Ascending aorta (tissue), 2 donors: ENCODE measurements around the gene FANK1. TPM values are rescaled to one million over a fixed set of nuclear protein-coding genes. Genes with fewer than 3 reads are reported as not detected.
"Not testable (repeated sequence)": the region's sequence is repeated elsewhere in the genome, so short reads cannot be mapped to it uniquely, and the experiment has no call there.

Experiments
- DNase-seq, 2 donors: peaks; one replicate each; pipeline ENCODE4 v3.0.0-alpha.2; 2019; ENCODE audit warnings: low spot score in 2 of 2
- H3K27ac ChIP-seq, 2 donors: fragments of 200-600 bp; sonication (generic); one replicate each; pipeline ENCODE4 v1.5.1; 2016 to 2017; ENCODE audit warnings: mild to moderate bottlenecking in 1 of 2
- H3K27me3 ChIP-seq: fragments of 200-600 bp; sonication (generic); one replicate; pipeline ENCODE4 v1.5.1; 2017
- H3K36me3 ChIP-seq, 2 donors: fragments of 200-600 bp; sonication (generic); one replicate each; pipeline ENCODE4 v1.5.1; 2016
- H3K4me1 ChIP-seq, 2 donors: fragments of 200-600 bp; sonication (generic); one replicate each; pipeline ENCODE4 v1.5.1; 2016 to 2017; ENCODE audit warnings: mild to moderate bottlenecking in 1 of 2
- H3K4me3 ChIP-seq, 2 donors: fragments of 200-600 bp; sonication (generic); one replicate each; pipeline ENCODE4 v1.5.1; 2016 to 2017; ENCODE audit warnings: mild to moderate bottlenecking in 1 of 2
- H3K9me3 ChIP-seq, 2 donors: fragments of 200-600 bp; sonication (generic); one replicate each; pipeline ENCODE4 v1.5.1; 2016
- CTCF ChIP-seq, 3 experiments: fragments of 200-600 bp in 2 of 3; fragments of 450-650 bp in 1 of 3; sonication (generic) in 2 of 3; IDR thresholded peaks; one replicate each; pipeline ENCODE4 v1.5.1; 2016 to 2019; ENCODE audit warnings: antibody characterized with exemption in 3 of 3, mild to moderate bottlenecking in 1 of 3, moderate library complexity in 1 of 3
- intact Hi-C: fragments of 100-400 bp; cut with DNase I; formaldehyde crosslinking; loops from one replicate; pipeline ENCODE4 v1.15.1; 2023
- total RNA-seq: library from RNA; depleted of rRNA; stranded (reverse); fragments of >200 nt; gene quantifications from one replicate; pipeline ENCODE4 v1.1.0, GENCODE V29; 2016

The FANK1 gene
- total RNA-seq, 1 donor from 2014 or later, result not detected

GRCh38 chr10:125916977-125917376 lies 20.6 kb downstream of the FANK1 start:
- no peak overlapping the region for H3K27ac ChIP-seq
- TF ChIP-seq CTCF (IDR thresholded peaks at IDR 0.05), result no peak
- no peaks in the 10 kb centered on the region for H3K9me3 ChIP-seq
- H3K4me3 ChIP-seq, result no peak overlapping the region
- no peaks in the 10 kb centered on the region for H3K27me3 ChIP-seq
- DNase-seq, result no peak
- intact Hi-C loops, result no loop called here
- H3K4me1 ChIP-seq, result no peaks in the 10 kb centered on the region
- no peaks in the 10 kb centered on the region for H3K36me3 ChIP-seq

- H3K36me3 ChIP-seq, intact Hi-C loops, H3K27me3 ChIP-seq, H3K9me3 ChIP-seq, H3K4me3 ChIP-seq, H3K4me1 ChIP-seq, DNase-seq, H3K27ac ChIP-seq: not testable (repeated sequence)
Measured at GRCh38 chr10:125917704-125918361, 21.5 kb downstream of the FANK1 start.

- intact Hi-C loops, H3K4me3 ChIP-seq, H3K27me3 ChIP-seq, H3K36me3 ChIP-seq, DNase-seq, H3K9me3 ChIP-seq, H3K4me1 ChIP-seq, H3K27ac ChIP-seq: not testable (repeated sequence)
Measured at GRCh38 chr10:125921643-125922306, 25.4 kb downstream of the FANK1 start.

GRCh38 chr10:125925262-125925834 lies 29.0 kb downstream of the FANK1 start:
- Histone ChIP-seq H3K27me3 (no peaks in the 10 kb centered on the region), H3K27ac (no peak overlapping the region), H3K36me3 (no peaks in the 10 kb centered on the region), H3K4me3 (no peak overlapping the region), H3K9me3 (no peaks in the 10 kb centered on the region), H3K4me1 (no peaks in the 10 kb centered on the region)
- DNase-seq, result no peak
- intact Hi-C loops, result no loop called here
- TF ChIP-seq CTCF (IDR thresholded peaks at IDR 0.05), result no peak

- H3K36me3 ChIP-seq, result no peaks in the 10 kb centered on the region
- H3K9me3 ChIP-seq, result no peaks in the 10 kb centered on the region
- H3K27ac ChIP-seq, result no peak overlapping the region
- no peak for DNase-seq
- no peaks in the 10 kb centered on the region for H3K4me1 ChIP-seq
- H3K4me3 ChIP-seq, result no peak overlapping the region
- TF ChIP-seq CTCF (IDR thresholded peaks at IDR 0.05), result no peak
- H3K27me3 ChIP-seq, result no peaks in the 10 kb centered on the region
- intact Hi-C loops, result no loop called here
Measured at GRCh38 chr10:125926247-125926646, 29.9 kb downstream of the FANK1 start.

GRCh38 chr10:125927265-125927664 lies 30.9 kb downstream of the FANK1 start:
- H3K4me1 ChIP-seq, intact Hi-C loops, H3K27ac ChIP-seq, DNase-seq, H3K36me3 ChIP-seq, H3K9me3 ChIP-seq, H3K4me3 ChIP-seq, H3K27me3 ChIP-seq: not testable (repeated sequence)

GRCh38 chr10:125928928-125929585 lies 32.7 kb downstream of the FANK1 start:
- H3K36me3 ChIP-seq, result no peaks in the 10 kb centered on the region
- no peak overlapping the region for H3K4me3 ChIP-seq
- TF ChIP-seq CTCF (IDR thresholded peaks at IDR 0.05), result no peak
- H3K9me3 ChIP-seq, result no peaks in the 10 kb centered on the region
- intact Hi-C loops, result no loop called here
- H3K27ac ChIP-seq, result no peak overlapping the region
- no peak for DNase-seq
- H3K4me1 ChIP-seq, result no peaks in the 10 kb centered on the region
- no peaks in the 10 kb centered on the region for H3K27me3 ChIP-seq
